ENCODE measurements around the gene CHN2.

The CHN2 gene

DNA sequence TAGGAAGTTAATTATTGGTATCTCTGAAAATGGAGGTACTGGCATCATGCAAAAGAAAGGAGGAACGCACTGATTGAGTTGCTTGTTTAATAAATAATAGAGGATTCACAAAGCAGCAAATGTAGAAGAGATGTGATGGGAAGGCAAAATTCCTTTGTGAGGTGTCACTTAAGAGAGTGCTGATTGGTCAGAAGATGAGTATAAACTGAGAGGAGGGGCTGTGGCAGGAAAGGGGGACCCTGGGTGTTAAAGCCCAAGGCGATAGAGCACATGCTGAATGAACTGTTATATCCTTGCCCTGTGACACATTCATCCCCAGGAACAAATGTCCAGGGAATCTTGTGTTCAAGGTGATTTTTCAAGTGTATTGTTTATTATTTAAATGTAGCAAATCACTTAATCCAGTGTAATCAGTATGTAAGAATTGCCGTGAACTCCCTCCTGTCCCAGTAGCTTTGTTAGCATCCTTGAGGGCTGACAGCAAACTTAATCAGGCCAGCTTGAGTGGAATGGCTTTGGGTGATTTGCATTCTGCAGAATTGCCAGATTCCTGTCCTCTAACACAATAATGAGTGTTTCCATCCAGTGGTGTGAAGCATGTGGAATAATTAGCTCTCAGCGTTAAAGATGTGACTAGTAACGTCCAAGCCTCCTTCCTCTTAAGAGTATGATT lies 111.9 kb downstream of the CHN2 start:
- DNase-seq (ENCODE audit: low spot score), result no peak
- no peak for FAIRE-seq

DNA sequence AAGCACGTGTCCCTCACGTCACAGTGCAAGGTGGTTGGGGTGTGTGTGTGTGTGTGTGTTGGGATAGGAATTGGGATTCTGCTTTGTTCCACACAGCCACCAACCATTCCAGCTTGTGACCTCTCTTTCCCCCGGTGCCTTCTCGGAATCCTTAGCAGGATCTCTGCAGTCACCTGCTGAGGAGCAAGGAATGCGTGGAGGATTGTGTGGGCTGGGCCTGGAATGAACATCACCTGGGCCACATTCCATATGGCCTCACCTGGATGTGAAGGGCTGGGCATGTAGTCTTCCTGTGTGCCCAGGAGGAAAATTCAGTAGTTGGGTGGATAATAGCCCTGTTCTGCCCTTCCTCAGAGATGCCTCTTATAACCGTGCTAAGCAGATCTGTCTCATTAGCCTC lies 113.8 kb downstream of the CHN2 start:
- DNase-seq (ENCODE audit: low spot score) (no peak), FAIRE-seq (no peak)

DNA sequence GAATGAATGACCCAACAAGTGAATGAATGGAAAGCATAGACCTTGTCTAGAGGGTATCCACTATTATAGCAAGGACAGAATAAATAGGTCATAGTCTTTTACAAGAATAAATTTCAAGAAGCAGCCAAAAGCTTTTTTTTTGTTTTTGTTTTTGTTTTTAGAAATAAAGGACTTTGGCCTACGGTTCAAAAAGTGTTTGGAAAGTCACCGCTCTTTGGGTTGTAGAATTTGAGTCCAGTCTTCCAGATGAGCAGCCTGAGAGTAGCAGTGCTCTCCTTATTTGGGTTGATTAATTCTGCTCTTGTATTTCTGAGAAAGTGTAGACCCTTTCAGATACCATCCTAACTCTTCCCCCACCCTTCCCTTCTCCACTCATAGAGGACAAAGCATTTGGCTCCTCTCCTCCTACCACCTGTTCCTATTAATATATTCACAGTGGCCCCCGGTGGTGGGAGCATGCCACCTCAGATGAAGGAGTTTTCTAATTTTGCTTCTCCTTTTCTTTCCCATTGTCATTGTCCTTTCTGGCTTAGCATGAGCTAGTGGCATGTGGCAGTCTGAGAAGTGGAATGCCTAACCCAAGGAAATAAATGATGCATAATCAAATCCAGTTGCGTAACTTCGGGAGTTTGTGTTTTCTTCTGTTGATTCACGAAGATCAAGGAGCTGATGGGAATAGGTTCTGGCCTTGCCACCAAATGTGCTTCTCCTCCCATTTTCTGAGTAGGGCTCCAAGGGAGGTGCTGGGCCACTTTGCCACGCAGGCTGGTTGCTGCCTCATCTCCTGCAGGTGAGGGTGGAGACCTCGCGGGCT lies 114.7 kb downstream of the CHN2 start:
- DNase-seq (ENCODE audit: low spot score) (no peak), FAIRE-seq (no peak)

GRCh38 chr7:29310625-29311024 lies 116.0 kb downstream of the CHN2 start:
- DNase-seq (ENCODE audit: low spot score), result no peak
- FAIRE-seq, result no peak

DNA sequence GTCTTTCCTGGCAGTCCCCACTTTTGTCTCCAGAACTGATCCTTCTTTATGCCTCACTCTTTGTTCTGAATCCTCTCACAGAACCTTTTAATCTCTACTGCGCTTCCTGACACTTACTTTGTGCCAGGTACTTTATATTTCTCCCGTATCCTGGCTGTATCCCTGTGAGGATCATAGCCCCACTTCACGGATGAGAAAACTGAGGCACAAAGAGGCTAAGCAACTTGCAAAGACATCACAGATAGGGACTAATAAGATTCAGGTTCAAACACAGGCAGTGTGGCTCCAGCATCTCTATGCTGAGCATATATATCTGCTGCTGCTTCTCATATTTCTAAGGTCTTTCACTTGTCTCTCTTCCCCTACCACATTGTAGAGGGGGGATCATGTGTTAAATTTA lies 116.7 kb downstream of the CHN2 start:
- FAIRE-seq (no peak), DNase-seq (ENCODE audit: low spot score) (no peak)

GRCh38 chr7:29314148-29314547 lies 119.6 kb downstream of the CHN2 start:
- FAIRE-seq (peak; percentile 83), DNase-seq (ENCODE audit: low spot score) (no peak)

DNA sequence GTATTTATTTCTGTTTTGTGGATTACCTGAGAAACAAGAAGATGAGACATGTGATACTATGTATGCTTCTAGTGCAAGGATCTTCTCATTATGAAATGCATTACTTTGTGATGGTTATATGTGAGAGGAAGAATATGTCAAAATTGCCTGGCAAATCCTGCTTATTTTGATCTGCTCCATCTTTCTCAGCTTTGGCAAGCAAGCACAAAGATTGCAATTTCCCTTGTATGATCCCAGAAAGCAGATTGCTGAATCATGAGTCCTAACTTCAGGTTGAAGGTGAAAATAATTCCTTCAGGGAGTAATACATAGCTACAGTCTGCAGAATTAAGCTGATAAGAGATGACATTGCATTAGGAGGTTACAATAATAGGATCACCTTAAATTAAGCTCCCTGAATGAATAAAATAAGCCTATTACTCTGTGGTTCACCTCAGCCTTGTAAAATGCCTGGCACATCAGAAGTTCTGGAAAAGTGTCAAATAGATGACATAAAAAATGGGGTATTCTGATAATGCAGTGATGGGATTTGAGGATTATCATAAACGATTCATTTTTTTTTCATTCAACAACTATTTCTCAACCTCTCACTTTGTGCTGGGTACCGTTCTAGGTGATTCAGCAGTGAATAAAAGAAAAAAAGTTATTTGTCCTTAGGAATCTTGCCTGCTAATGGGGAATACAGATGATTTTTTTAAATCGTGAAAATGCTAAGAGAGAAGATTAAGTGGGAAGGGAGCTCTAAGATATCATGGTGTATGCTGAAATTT lies 120.7 kb downstream of the CHN2 start:
- DNase-seq (ENCODE audit: low spot score) (no peak), FAIRE-seq (no peak)

DNA sequence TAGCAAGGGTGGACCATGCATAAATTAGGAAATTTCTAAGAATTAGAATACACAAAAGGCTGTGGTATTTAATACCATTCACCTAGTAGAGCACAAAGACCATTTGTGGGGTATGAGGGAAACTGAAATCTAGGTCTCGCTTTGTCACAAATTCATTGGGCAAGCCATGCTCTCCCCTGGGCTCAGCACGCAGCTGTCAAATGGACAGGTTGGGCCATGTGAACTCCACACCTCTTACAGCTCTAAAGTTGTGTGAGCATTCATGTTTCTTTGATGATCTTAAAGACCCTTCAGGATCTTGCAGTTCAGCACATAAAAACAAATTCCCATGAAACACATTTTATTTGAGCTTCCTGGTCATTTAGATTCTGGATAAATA lies 121.3 kb downstream of the CHN2 start:
- FAIRE-seq (no peak), DNase-seq (ENCODE audit: low spot score) (no peak)

DNA sequence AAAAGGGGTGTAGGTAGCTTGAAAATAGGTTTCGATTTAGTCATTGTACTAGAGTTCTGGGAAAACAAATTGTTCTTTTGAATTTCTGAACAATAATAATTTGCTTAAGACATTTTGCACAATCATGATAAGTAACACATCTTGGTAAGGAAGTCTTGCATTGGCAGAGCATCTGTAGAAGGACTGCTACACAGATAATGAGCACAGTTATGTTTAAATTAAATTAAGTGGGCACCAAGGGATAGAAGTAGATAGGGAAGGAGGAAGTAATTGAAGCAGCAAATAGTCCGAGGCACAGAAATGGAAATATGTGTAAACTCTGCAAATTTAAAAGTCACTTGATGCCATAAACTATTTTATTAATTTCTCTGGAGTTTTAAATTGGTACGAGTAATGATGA lies 122.4 kb downstream of the CHN2 start:
- no peak for DNase-seq (ENCODE audit: low spot score)
- no peak for FAIRE-seq

GRCh38 chr7:29318853-29319718 lies 124.5 kb downstream of the CHN2 start:
- DNase-seq (ENCODE audit: low spot score) (no peak), FAIRE-seq (no peak)

- no peak for DNase-seq (ENCODE audit: low spot score)
- no peak for FAIRE-seq
These were observed 125.3 kb downstream of the CHN2 start for GRCh38 chr7:29319719-29320521.

DNA sequence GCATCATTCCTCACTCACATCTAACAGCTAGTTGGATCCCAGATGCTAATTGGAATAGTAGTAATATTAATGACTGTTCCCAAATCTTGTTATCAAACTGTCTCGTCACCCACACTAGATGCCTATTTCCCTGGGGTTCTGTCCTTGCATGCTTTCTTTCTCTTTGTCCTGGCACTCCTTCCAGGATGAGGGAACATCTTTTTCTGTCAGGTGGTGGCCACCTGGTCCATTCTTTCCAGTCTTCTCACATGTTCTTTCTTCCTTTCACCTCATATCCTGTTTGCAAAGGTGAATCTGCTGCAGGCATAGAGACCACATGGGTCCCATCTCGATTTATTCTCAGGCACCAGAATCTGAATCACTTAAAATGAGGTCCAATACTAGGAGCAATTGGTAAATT lies 126.0 kb downstream of the CHN2 start:
- no peak for FAIRE-seq

DNA sequence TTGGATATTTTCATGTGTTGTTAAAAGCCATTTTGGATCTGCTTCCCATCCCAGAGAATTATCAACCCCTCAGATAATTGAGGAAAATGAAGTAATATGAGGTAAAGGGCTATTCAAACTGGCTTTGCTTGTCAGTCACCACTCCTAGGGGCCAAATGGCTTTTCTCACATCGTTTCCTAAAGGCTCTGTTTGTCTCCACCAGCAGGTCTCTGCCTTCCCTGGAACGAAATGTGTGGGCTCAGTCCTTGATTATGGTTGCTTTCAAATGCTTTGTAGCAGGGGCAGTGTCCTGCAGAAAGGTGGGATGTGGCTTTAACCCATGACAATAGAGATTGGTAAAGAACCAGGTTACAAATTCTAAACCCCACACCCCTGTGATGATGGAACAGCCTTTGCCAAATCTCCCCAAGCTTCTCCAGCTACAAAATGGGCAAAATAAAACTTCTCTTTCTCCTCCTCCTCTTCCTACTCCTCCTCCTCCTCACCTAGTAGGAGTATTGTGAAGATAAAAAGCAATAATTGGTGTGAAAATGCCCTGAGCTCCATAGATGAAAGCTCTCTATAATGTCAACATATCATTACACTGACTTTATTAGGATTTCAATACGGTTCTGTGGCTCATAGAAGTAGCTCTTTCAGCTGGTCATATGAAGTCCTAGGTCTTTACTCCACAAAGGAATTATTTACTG lies 127.6 kb downstream of the CHN2 start:
- DNase-seq (ENCODE audit: low spot score), result no peak
- no peak for FAIRE-seq

More for the DNA sequence above, 126.0 kb downstream of the CHN2 start:
- DNase-seq (ENCODE audit: low spot score), result no peak

- no peak for FAIRE-seq
- no peak for DNase-seq (ENCODE audit: low spot score)
These were observed 130.9 kb downstream of the CHN2 start for GRCh38 chr7:29325476-29325875.

DNA sequence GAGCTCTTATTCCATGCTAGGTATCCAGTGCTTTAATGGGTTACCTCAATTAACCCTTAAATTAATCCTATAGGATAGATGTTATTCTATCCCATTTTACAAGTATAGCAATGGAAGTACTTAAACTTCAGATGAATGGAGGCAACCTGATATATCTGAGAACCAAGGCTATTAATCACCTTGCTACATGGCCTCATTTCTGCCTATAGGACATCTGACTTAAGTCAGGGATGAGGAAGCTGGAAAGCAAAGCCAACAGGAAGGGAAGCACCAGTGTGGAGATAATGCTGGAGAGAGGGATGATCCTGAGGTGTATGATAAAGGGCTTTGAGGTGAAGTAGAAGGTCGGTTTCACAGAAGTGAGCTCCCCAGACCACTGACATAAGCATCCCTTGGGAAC lies 132.3 kb downstream of the CHN2 start:
- FAIRE-seq (no peak), DNase-seq (ENCODE audit: low spot score) (no peak)

DNA sequence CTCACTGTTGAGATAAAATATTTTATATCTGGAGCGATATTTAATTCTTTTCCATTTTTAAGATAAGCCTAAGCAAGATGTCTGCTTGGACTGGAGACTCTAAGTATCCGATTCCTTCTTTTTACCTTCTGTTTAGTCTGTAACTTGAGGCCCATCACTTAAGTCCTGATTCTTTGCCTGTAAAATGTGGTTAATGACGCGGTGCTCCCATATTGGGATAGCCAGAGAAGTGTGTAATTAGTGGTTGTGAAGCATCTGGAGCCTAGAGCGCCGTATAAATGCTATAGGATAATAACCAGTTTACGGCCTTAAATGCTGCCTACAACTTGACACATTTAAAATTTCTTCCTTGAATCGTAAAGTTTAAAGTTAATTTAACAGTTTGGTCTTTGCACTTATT lies 132.9 kb downstream of the CHN2 start:
- DNase-seq (ENCODE audit: low spot score), result no peak
- FAIRE-seq, result no peak

GRCh38 chr7:29328045-29328444 lies 133.5 kb downstream of the CHN2 start:
- DNase-seq (ENCODE audit: low spot score) (no peak), FAIRE-seq (no peak)

DNA sequence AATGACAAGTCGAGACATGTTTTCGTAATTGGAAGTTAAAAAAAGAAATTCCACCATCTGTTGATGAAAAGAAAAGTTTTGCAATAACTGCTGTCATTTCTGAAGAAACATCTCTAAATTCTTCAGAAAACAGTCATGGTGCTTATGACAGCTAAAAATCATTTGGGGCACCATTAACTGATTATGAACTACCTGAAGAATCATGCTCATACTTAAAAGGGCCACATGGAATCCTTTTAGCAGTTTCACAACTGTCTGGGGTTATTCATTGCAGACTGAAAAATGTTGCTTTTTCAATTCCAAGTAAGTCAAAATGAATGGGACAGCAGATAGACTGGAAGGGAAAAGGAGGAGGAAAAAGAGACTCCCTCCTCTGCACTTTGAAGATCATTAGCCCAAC lies 134.2 kb downstream of the CHN2 start:
- no peak for FAIRE-seq
- no peak for DNase-seq (ENCODE audit: low spot score)

GRCh38 chr7:29329686-29330085 lies 135.1 kb downstream of the CHN2 start:
- no peak for FAIRE-seq
- DNase-seq (ENCODE audit: low spot score), result no peak

DNA sequence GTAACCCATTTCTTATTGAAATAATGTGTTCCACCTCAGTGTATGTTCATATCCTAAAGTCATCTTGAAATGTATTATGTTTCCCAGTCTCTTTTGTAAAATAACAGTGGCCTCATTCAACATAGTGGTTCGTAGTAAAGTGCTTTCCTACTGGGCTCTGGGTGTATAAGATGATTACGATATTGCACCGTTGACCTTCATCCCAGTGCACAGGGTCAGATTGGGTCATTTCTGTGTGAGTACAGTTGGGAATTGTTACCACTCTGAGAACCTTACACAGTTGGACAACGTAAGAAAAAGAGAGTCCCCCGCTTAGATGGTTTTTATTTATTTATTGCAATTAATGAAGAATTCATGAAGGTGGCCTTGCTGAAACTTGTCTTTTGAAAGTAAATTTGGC lies 135.6 kb downstream of the CHN2 start:
- DNase-seq (ENCODE audit: low spot score) (no peak), FAIRE-seq (no peak)
